HepG2 (cell line): Measurements from ENCODE around the gene LCN2. TPM values are rescaled to one million over a fixed set of nuclear protein-coding genes. Genes with fewer than 3 reads are reported as not detected.

Experiments
- ATAC-seq: fragments of 200-7000 bp; cut with Tn5 transposase; 3 replicates; pipeline ENCODE4 v1.9.1; 2020; ENCODE audit warnings: mild to moderate bottlenecking, moderate library complexity
- BruUV-seq: library from RNA; stranded (reverse); fragments of 400-500 nt; replicated peaks from 2 replicates; lab custom pipeline; 2021; lab: Mats Ljungman, UMichigan
- CTCF ChIA-PET: fragments of 300-600 bp; formaldehyde crosslinking; extraction: SDS; loops from one replicate; lab custom pipeline; 2021; ENCODE audit warnings: low total read pairs, inconsistent platforms, low intra/inter-chr PET ratio; lab: Yijun Ruan, JAX
- POLR2A ChIA-PET: fragments of 350-600 bp; sonication (Branson Sonifier 250); formaldehyde crosslinking; loops from one replicate; lab custom pipeline; 2020; ENCODE audit warnings: antibody characterized with exemption, inconsistent platforms; lab: Yijun Ruan, JAX
- DNase-seq: peaks from one replicate; pipeline ENCODE4 v3.0.0-alpha.2; 2015; ENCODE audit warnings: low spot score
- FAIRE-seq: peaks from 3 replicates; lab custom pipeline; 2011; peaks lifted over from hg19 to GRCh38; lab: Jason Lieb, UNC
- H2AFZ ChIP-seq: one replicate; pipeline ENCODE4 v1.6.1; 2011; ENCODE audit warnings: low read length, inconsistent platforms
- H3K27ac ChIP-seq: fragments of 300-600 bp; 3 replicates; pipeline ENCODE4 v1.8.0; 2011; ENCODE audit warnings: mixed run types, mild to moderate bottlenecking, mixed read lengths, low read length, inconsistent platforms; ENCODE audit not compliant: insufficient read depth; ENCODE audit errors: extremely low read length
- H3K27me3 ChIP-seq, 2 experiments: fragments of 200-600 bp in 1 of 2; 2 replicates in 1 of 2; 3 replicates in 1 of 2; pipeline versions ENCODE4 v1.6.0 to v1.8.0; 2011; ENCODE audit warnings: low read length in 2 of 2, mild to moderate bottlenecking in 2 of 2, moderate library complexity in 2 of 2, inconsistent platforms in 1 of 2; ENCODE audit not compliant: insufficient read depth in 2 of 2, control insufficient read depth in 1 of 2
- H3K36me3 ChIP-seq, 2 experiments: fragments of 200-600 bp in 1 of 2; replicated peaks in 1 of 2; 2 replicates in 1 of 2; 3 replicates in 1 of 2; pipeline versions ENCODE4 v1.5.1 to v1.8.0; 2011; ENCODE audit warnings: low read length in 2 of 2, inconsistent platforms in 1 of 2; ENCODE audit not compliant: insufficient read depth in 2 of 2, control insufficient read depth in 1 of 2
- H3K4me1 ChIP-seq: 2 replicates; pipeline ENCODE4 v1.5.1; 2012; ENCODE audit warnings: low read length, inconsistent platforms; ENCODE audit not compliant: insufficient read depth
- H3K4me2 ChIP-seq: 2 replicates; pipeline ENCODE4 v1.6.0; 2011; ENCODE audit warnings: low read depth, low read length, inconsistent platforms
- H3K4me3 ChIP-seq, 3 experiments: fragments of 200-600 bp in 1 of 3; sonication (generic), shearing (Covaris generic) in 1 of 3; replicated peaks in 1 of 3; 2 replicates each; pipeline ENCODE4 v1.5.1; 2011 to 2016; ENCODE audit warnings: low read length in 3 of 3, inconsistent platforms in 2 of 3, low read depth in 2 of 3, mild to moderate bottlenecking in 2 of 3, control low read depth in 1 of 3, mixed read lengths in 1 of 3; ENCODE audit not compliant: insufficient read depth in 1 of 3
- H3K79me2 ChIP-seq: one replicate; pipeline ENCODE4 v1.6.1; 2011; ENCODE audit warnings: low read length, inconsistent platforms; ENCODE audit not compliant: insufficient read depth
- H3K9ac ChIP-seq: 2 replicates; pipeline ENCODE4 v1.6.0; 2011; ENCODE audit warnings: mild to moderate bottlenecking, low read depth, low read length, inconsistent platforms; ENCODE audit not compliant: insufficient read depth
- H3K9me3 ChIP-seq: 2 replicates; pipeline ENCODE4 v1.5.1; 2012; ENCODE audit warnings: mild to moderate bottlenecking, low read length
- H4K20me1 ChIP-seq: 2 replicates; pipeline ENCODE4 v1.6.0; 2011; ENCODE audit warnings: inconsistent platforms, mild to moderate bottlenecking, low read length, moderate library complexity; ENCODE audit not compliant: insufficient read depth
- AGO2 ChIP-seq: fragments of 200-400 bp; formaldehyde crosslinking; optimal IDR thresholded peaks from 2 replicates; pipeline ENCODE3; 2017; ENCODE audit warnings: mild to moderate bottlenecking, low read depth, low read length, moderate library complexity
- CHD2 ChIP-seq: IDR thresholded peaks from 2 replicates; pipeline ENCODE4 v1.6.1; 2011; ENCODE audit warnings: low read depth, low read length, improper control_type of control experiment
- DPF2 ChIP-seq: sonication (generic); formaldehyde crosslinking; IDR thresholded peaks from 2 replicates; pipeline ENCODE4 v1.4.0; 2020; ENCODE audit warnings: mild to moderate bottlenecking, low read depth, missing genetic modification reagents, borderline replicate concordance
- MAZ ChIP-seq, 2 experiments: sonication (generic) in 1 of 2; formaldehyde crosslinking in 1 of 2; IDR thresholded peaks; 2 replicates each; pipeline versions ENCODE4 v1.5.0 to v1.6.1; 2012 to 2020; ENCODE audit warnings: low read depth in 2 of 2, mild to moderate bottlenecking in 2 of 2, borderline replicate concordance in 1 of 2, improper control_type of control experiment in 1 of 2, low read length in 1 of 2, missing genetic modification reagents in 1 of 2, moderate library complexity in 1 of 2
- MBNL3 ChIP-seq: fragments of 250-450 bp; sonication (Bioruptor Pico); conservative IDR thresholded peaks from 2 replicates; pipeline ENCODE4 v1.8.0; 2022; ENCODE audit warnings: mild to moderate bottlenecking, inconsistent platforms
- MXD4 ChIP-seq: IDR thresholded peaks from 2 replicates; pipeline ENCODE4 v1.6.1; 2016; ENCODE audit warnings: mild to moderate bottlenecking, missing biosample characterization, missing genetic modification reagents
- PRPF4 ChIP-seq: fragments of 200-400 bp; formaldehyde crosslinking; IDR thresholded peaks from 2 replicates; pipeline ENCODE4 v1.6.1; 2016; ENCODE audit warnings: low read length, low read depth; ENCODE audit not compliant: poor library complexity, severe bottlenecking
- ZC3H13 ChIP-seq: sonication (generic); formaldehyde crosslinking; IDR thresholded peaks from 2 replicates; pipeline ENCODE4 v1.8.1; 2023; ENCODE audit warnings: mild to moderate bottlenecking, missing genetic modification reagents, moderate library complexity
- ZKSCAN5 ChIP-seq: sonication (generic); formaldehyde crosslinking; IDR thresholded peaks from 2 replicates; pipeline ENCODE4 v1.5.1; 2020; ENCODE audit warnings: mild to moderate bottlenecking, missing genetic modification reagents
- ZNF713 ChIP-seq: sonication (generic); formaldehyde crosslinking; IDR thresholded peaks from 2 replicates; pipeline ENCODE4 v1.4.0; 2020; ENCODE audit warnings: mild to moderate bottlenecking, missing genetic modification reagents
- ZNF724P ChIP-seq: sonication (generic); formaldehyde crosslinking; IDR thresholded peaks from 2 replicates; pipeline ENCODE4 v1.8.0; 2022; ENCODE audit warnings: missing genetic modification reagents, borderline replicate concordance
- ZNF776 ChIP-seq: sonication (generic); formaldehyde crosslinking; IDR thresholded peaks from 2 replicates; pipeline ENCODE4 v1.4.0; 2020; ENCODE audit warnings: mild to moderate bottlenecking, missing genetic modification reagents
- WGBS: methylation state at CpG from one replicate; pipeline ENCODE4 v1.1.6; 2017; ENCODE audit warnings: low lambda C conversion rate; 5-methylcytosine and 5-hydroxymethylcytosine counted together
- in situ Hi-C: cut with HindIII; loops from 2 replicates; pipeline ENCODE4 v1.10.0; 2017; ENCODE audit warnings: low pct_unique_long_range_greater_than_20kb; ENCODE audit not compliant: extremely low pct_ligation_motif_present
- intact Hi-C: fragments of 100-400 bp; cut with micrococcal nuclease; formaldehyde crosslinking; loops from one replicate; pipeline ENCODE4 v1.10.0; 2022; ENCODE audit not compliant: unreplicated experiment
- polyA plus RNA-seq, 8 experiments: library from polyadenylated mRNA; depleted of rRNA in 3 of 8; stranded (reverse) in 7 of 8; unstranded in 1 of 8; fragments of >200 nt; fragmentation: Illumina TruSeq in 4 of 8; extraction: Trizol in 4 of 8; gene quantifications; 2 replicates each; pipeline versions ENCODE4 v1.2.1 to v1.2.3, GENCODE V29; 2011 to 2016; ENCODE audit warnings: low read depth in 4 of 8, missing spikeins in 1 of 8, mixed read lengths in 1 of 8; ENCODE audit not compliant: insufficient read depth in 1 of 8
- total RNA-seq, 5 experiments: library from RNA; depleted of rRNA; stranded (reverse); fragments of >200 nt; fragmentation: Illumina TruSeq; extraction: Trizol; gene quantifications; 2 replicates each; pipeline ENCODE4 v1.2.3, GENCODE V29; 2016; ENCODE audit warnings: low read depth in 1 of 5
- TF ChIP-seq, protein P1 (sequence below): sonication (generic); formaldehyde crosslinking; IDR thresholded peaks from 2 replicates; pipeline ENCODE4 v1.4.0; 2020; ENCODE audit warnings: mild to moderate bottlenecking, missing genetic modification reagents
- TF ChIP-seq, protein P2 (sequence below): IDR thresholded peaks from 2 replicates; pipeline ENCODE4 v1.6.1; 2016; ENCODE audit warnings: low read depth
- TF ChIP-seq, protein P3 (sequence below): sonication (generic); formaldehyde crosslinking; conservative IDR thresholded peaks from 2 replicates; pipeline ENCODE4 v1.4.0; 2020; ENCODE audit warnings: missing genetic modification reagents
- TF ChIP-seq, protein P4 (sequence below): sonication (generic); formaldehyde crosslinking; IDR thresholded peaks from 2 replicates; pipeline ENCODE4 v1.5.0; 2020; ENCODE audit warnings: missing genetic modification reagents, mild to moderate bottlenecking, borderline replicate concordance

Gene LCN2
- total and polyA plus RNA-seq, 2 of the 13 experiments (the other 11 are each of a cell fraction or from before 2014, with no cell fraction given) = 0.38 to 1.4 TPM

DNA sequence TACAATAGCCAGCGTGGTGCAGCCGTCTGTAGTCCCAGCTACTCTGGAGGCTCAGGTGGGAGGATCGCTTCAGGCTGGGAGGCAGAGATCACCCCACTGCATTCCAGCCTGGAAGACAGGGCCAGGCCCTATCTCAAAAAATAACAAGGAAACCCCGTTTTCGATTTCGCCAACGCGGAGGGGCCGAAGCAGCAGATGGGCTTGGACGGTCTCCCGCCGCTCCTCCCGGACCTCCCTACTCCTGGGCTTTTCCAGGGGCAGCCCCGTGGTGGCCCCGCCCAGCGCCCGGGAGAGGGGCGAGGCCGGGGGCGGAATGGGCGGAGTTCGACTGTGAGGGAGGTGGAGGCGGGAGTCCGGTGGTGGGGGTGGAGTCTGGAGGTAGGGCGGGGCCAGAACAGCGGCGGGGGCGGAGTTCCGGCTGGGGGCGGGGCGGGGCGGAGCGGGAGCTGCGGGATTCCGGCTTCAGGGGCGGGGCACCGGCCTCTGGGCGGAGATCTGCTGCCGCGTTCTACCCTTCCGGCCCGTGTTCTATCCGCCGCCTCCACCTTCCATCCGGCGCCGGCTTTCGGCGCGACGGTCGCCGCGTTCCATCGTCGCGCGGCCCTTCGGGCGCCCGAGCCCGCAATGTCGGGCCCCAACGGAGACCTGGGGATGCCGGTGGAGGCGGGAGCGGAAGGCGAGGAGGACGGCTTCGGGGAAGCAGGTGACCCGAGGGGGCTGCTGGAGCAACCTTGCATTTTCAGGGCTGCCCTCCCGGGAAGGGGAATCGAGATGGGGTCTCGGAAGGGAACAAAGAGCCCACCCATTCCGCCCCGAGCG is 10.7 kb downstream of the LCN2 start, which contains the start of gene BBLN:
Gene BBLN, plus strand, starts transcription at position 482 of the 819 bp plus-strand sequence. Its CDS starts 143 bp downstream, at position 625.
- Histone ChIP-seq H3K4me2 (peak within 1 kb of the TSS; percentile 95), H3K27me3 (0 out of 5 replicates have a peak, but pooled peaks cover 0 to 3% of the 10 kb centered on the region in 2 experiments), H2AFZ (peak within 1 kb of the TSS; percentile 36), H4K20me1 (no peaks in the 10 kb centered on the region), H3K36me3 (peaks cover 5 to 20% of the 10 kb centered on the region in 2 experiments; a peak in 4 of 5 replicates), H3K4me3 (peak within 1 kb of the TSS; percentile 71 to 97 (median 92)), H3K9ac (peak within 1 kb of the TSS; percentile 77), H3K9me3 (no peaks in the 10 kb centered on the region), H3K27ac (peak within 1 kb of the TSS; percentile 71), H3K79me2 (no peaks in the 10 kb centered on the region), H3K4me1 (peaks cover 16% of the 10 kb centered on the region)
- DNase-seq = peak; percentile 84
- CTCF ChIA-PET = interaction anchor here (0.5 kb wide), 1 partner anchor 152 kb away, joined by 3 read pairs; no protein-coding TSS in a partner anchor
- POLR2A ChIA-PET = interaction anchor here (0.6 to 2.8 kb wide), 20 partner anchors 9 to 615 kb away, joined by 3 to 36 read pairs (median 5); partner anchors contain the start of genes GOLGA2, LCN2 and SWI5
- WGBS = 0% methylated on average over 46 of the region's 77 CpGs
- no TSS peak for BruUV-seq
- ATAC-seq = peak; percentile 88
- FAIRE-seq = peak; percentile 65
- in situ Hi-C loops = no loop called here
- intact Hi-C loops = no loop called here
- TF ChIP-seq PRPF4 (no peak), ZNF713 (no peak), ZNF776 (CRISPR knock-in tag) (peak; percentile 28; the same call in 1 of the 2 replicates), MAZ (IDR thresholded peaks at IDR 0.05; ENCODE audit: borderline replicate concordance, low read depth, low read length) (peak; percentile 14; the same call in 1 of the 2 replicates), MAZ (CRISPR knock-in tag; IDR thresholded peaks at IDR 0.05; ENCODE audit: low read depth) (peak; percentile 76), AGO2 (peak; percentile 71), MBNL3 (no peak), ZNF724P (CRISPR knock-in tag) (no peak), CHD2 (no peak), DPF2 (CRISPR knock-in tag) (no peak), ZKSCAN5 (no peak), MXD4 (CRISPR knock-in tag) (peak; percentile 53; the same call in 1 of the 2 replicates), ZC3H13 (CRISPR knock-in tag) (peak; percentile 49; the same call in 1 of the 2 replicates)
- TF ChIP-seq, protein P1, sequence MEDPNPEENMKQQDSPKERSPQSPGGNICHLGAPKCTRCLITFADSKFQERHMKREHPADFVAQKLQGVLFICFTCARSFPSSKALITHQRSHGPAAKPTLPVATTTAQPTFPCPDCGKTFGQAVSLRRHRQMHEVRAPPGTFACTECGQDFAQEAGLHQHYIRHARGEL (CRISPR knock-in tag) = no peak
- TF ChIP-seq, protein P2, sequence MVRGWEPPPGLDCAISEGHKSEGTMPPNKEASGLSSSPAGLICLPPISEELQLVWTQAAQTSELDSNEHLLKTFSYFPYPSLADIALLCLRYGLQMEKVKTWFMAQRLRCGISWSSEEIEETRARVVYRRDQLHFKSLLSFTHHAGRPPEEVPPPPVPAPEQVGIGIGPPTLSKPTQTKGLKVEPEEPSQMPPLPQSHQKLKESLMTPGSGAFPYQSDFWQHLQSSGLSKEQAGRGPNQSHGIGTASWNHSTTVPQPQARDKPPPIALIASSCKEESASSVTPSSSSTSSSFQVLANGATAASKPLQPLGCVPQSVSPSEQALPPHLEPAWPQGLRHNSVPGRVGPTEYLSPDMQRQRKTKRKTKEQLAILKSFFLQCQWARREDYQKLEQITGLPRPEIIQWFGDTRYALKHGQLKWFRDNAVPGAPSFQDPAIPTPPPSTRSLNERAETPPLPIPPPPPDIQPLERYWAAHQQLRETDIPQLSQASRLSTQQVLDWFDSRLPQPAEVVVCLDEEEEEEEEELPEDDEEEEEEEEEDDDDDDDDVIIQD (CRISPR knock-in tag) = no peak
- TF ChIP-seq, protein P3, sequence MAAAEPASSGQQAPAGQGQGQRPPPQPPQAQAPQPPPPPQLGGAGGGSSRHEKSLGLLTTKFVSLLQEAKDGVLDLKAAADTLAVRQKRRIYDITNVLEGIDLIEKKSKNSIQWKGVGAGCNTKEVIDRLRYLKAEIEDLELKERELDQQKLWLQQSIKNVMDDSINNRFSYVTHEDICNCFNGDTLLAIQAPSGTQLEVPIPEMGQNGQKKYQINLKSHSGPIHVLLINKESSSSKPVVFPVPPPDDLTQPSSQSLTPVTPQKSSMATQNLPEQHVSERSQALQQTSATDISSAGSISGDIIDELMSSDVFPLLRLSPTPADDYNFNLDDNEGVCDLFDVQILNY (CRISPR knock-in tag) = 0 out of 2 replicates have a peak, but pooled peaks have one; percentile 44
- TF ChIP-seq, protein P4, sequence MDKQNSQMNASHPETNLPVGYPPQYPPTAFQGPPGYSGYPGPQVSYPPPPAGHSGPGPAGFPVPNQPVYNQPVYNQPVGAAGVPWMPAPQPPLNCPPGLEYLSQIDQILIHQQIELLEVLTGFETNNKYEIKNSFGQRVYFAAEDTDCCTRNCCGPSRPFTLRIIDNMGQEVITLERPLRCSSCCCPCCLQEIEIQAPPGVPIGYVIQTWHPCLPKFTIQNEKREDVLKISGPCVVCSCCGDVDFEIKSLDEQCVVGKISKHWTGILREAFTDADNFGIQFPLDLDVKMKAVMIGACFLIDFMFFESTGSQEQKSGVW = no peak
